ENCODE measurements around the gene NREP.

The NREP gene

DNA sequence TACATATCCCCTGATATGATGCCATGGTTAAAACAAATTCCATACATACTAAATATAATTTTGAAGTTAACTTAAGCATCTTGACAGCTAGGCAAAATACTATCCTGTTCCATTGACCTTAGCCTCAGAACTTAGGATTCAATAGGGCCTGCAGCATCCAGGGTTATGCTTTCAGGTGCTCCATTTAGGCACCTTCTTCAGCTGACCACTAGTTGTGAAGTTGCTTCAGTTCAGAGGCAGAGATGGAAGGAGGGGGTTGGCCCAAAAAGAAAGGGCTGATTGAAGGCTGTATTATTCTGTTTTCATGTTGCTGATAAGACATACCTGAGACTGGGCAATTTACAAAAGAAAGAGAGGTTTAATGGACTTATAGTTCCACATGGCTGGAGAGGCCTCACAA is 7.0 kb upstream of the NREP start:
- DNase-seq = no peak

DNA sequence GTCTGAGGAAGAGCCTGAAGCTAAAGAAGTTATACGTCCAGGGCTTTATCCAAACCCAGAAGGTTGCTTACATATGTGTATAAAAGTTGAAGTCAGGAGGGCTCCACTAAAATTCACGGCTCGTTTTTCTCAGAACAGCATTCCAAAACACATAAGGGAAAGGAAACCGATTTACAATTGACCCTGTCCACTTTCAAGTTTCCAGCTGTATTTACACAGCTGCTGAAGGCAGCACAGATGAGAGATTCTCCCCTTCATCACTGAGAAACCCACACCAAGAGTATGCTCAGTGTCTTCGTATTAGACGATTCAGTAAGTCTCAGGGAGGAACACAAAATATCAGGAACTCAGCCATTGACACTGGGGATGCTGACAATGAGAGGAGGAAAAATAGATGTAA is 5.9 kb upstream of the NREP start:
- DNase-seq = no peak

DNA sequence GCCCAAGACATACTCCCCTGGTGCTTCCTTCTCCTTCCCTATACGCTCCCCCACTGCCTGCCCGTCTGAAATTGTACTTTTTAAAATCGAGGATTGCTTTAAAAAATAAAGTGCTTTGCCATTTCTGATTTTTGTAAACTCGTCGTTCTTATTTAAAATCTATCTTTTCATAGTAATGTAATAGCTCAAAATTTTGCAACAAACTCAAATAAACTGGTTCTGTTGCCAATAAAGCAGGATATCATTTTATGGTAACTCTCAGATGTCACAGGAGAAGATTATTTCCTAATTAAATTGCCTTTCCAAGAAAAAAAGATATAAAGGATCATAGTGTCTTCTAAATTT is 1.3 kb upstream of the NREP start:
- no peak for DNase-seq

DNA sequence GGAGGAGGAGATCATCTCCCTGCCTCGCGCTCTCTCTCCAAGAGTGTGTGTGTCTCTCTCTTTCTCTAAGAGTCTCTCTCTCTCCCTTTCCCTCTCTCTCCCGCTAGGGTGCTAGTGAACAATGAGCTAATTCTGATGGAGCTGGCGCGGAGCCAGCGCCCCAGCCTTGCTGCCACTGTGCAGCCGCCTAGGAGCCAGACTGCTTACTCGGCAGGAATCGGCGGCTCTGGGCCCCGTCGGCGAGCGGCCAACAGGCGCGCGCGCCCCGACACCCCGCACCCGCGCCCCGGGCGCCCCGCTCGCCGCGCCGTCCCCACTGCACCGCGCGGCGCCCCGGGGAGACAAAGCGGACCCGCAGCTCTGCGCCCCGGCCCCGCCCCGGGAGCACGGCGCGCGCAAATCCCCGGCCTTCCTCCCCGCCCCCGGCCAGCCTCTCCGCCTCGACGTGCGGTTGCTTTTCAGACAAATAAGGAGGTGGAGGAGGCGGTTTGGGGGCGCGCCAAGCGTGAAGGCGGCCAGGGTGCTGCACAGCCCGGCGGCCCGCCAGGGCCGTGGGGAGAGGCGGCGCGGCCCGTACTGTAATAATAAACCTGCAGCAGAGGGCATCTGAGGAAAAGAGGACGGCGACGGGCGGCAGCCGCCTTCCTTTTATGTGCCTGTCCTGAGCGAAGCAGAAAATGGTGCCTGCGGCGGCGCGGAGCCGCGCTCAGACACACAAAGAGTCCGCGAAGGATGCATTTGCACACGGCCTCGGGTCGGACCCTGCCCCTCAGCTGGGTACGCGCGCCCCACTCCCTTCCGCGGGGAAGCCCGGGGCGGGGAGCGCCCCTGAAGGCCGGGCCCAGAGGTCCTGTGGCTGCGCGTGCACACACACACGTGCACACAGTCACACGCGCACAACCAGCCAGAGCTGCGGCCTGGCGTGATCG is 625 bp upstream of the NREP start:
- peak; percentile 57 to 70 for DNase-seq

DNA sequence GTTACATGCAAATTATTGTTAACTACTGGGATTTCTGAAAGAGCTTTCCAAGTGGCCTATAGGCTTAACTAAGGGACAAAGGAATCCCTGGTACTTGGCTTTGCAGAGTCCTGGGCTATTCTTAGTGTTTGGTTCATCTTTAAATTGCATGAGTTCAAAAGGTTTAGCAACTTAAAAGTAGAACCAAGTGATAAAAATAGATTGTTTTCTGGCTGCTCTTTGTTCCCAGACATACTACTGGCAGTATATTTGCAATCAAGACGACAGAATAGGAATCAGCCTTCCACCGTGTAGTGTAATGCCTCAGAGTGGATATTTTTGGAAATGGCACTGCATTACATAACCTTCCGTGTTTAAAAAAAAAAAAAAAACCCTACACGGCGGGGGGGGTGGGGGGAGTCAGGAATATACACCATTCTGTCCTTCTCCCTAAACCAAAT is 1.0 kb downstream of the NREP start:
- no peak for DNase-seq

DNA sequence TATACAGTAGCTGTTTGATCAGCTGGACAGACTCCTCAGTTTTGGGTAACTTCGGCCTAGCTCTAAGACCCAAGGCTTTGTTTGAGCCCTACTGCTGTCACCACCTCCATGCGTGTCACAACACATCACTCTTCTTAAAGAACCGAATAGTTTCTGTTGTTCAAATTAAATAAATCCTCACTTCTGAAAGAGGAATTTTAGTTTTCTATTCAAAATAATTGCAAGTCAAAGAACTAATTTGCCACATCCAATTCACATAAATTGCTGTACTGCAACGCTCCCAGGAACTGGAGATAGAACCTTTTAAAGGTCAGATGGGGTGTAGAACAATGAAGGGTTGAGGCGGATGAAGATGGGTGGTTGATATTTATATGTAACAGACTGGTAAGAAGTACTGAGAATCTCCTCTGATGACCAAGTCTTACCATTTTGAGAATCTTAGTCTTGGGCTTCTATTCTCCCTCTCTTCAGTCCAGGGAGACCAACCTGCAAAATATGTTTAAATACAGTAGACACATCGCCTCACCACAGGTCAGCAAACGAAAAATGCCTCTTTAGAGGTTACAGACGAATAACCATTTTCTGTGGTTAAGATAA is 1.6 kb downstream of the NREP start:
- no peak for DNase-seq

DNA sequence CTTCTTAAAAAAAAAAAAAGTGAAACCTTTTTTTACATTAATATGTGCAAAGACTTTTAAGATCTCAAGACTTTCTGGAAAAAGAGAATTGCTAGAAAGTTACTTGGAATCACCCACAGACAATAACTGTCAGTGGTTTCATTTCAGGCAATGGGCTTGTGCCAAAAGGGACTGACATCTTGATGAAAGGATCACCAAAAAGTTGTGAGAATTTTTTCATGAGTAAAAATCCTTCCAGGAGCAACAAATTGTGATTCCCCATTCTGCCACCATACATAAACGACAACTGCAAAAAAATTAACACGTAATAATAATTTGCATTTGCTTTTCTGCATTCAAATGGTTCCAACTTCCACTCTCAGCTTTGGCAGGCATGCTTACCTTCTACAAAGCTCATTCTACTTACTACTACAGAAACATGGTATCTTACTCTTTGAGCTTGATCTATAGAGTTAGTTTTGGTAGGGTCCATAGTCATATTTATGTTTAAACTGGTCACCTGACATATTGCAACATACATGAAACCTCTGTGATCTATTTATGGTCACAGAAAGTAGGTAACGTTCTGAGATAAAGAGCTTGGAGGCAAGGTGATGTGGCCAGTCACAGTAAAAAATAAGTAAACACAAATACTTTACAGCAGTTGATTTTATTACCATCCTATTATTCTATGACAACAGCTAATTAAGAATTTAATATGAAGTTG is 3.0 kb downstream of the NREP start:
- DNase-seq = no peak

DNA sequence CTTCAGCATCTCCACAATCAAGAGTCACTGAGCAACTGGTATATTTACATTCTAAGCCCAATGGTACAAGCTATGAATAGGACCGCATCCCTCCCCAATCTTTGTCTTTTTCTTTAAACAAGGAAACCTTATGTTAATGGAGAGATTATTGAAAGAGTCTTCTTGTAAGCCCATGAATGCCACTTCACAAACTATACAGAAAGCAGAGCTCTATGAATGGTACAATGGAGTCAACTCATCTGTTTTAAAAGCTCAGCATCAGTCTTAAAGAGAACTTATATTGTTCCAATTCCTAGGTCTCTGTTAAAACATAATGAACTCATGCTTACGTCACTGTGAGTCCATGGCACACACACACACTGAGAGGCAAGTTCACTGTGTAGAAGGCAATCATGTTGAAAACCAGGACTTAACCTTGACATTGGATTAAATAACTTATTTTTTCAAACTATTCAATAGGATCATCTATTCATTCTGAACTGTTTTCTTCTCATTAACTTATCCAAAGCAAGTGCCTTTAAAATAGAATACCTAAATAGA is 4.5 kb downstream of the NREP start:
- DNase-seq = no peak

DNA sequence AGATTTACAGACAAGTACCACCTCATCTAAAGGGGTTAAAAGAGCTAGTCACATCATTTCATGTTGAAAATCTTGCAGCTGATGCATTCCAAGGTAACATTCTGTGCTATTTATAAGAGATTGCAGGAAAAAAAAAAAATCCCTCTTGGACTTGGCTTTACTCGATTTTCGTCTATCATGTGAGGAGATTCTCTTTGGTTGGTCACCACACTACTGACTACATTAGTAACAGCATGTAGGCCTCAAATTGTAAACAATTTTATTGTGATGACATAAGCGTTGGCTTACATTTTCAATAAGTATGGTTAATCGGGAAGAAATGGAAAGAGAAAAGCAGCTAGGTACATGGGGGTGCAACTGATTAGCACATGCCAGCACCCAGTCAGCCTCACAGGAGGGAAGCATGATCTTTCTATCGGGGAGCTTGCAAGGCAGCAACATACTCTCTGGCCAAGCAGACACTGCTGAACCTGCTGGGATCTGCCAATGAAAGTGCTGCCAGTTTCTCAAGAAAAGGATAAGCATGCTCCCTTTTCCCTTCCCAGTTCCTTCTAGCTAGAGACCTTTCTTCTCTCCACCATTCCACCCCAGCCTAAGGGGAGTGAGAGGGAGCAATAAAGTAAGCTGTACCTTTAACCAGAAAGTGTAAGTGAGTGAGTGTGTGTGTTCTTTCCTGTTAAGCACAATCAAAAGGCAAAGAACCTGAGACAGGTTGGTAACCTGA is 7.5 kb downstream of the NREP start:
- DNase-seq = no peak

DNA sequence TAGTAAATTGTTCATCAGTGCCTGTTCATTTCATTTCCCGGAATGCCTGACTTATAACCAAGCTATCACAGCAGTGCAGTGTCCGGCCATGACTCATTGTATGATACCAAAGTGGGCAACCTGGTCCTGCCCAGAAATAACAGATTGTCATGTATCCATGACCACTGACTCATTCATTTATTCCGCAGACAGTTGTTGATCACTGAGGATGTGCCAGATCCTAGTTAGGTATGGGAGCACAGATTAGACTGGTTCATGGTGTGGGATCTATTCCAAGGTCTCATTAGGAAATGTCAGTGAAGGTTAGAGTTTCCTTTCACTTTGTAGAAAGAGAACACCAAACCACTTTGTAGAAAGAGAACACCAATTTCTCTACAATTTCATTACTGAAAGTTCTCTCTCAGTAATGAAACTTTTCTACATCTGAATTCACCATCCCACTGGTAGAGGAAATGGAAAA is 8.7 kb downstream of the NREP start:
- DNase-seq = no peak

DNA sequence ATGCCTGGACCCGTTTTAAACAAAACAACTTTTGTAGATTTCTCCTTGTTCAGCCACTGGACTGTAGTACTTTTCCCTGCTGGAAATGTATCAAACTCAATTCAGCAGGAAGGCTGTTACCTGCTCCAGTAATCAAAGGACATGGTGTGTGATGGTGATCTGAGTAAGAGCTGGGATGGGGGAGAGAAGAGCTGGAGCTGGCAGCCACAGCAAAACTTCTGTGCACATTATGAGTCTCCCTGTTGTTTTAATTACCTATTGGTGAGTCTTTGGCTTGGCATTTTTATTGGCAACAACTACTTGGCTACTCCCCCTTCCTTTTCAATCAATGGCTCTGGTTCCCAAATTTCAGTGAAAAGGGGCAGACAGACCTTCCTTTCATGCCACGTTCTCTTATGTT is 9.7 kb downstream of the NREP start:
- DNase-seq = no peak

DNA sequence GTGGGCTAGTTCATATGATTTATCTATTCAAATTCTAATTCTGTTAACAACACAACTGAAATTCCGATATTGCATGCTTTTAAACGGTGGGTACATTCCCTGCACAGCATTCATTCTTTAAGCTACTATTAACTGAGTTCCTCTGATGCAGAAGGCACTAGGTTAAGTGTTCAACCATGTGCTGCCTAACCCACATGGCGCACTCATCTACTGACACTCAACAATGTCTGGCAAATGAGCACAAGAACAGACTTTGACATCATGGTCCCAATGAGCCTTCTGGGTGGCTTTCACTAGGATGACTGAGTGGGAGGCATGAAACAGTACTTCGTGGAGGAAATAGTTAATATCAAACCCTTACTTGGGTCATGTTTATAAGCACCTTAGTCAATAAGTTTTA is 10.2 kb downstream of the NREP start:
- DNase-seq = no peak

DNA sequence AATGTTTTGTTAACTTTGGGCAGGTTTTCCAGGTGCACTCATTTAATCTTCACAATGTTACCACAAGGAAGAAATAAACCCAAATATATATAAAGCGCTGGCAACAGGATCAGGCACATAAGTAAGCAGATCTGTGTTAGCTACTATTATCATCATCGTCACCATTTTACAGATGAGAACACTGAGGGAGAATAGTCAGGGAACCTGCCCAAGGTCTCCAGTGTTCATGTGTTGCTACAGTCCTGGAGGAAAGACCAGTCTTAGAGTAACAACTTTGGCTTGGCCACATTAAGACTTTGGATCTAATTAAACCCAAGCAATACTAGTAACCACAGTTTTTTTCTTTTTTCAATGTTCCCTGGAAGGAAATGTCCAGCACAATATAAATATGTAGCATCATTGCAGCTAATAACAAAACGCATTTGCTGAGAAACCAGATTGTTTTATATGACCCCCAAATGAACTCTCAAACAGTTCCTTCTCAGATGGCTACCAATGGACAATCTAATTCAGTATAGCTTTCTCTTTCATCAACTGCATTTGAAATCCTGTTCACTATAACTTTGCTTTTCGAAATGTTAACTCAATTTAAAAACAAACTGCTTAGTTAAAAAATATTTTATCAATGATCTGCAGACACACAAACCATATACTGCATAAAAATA is 11.8 kb downstream of the NREP start:
- DNase-seq = no peak

DNA sequence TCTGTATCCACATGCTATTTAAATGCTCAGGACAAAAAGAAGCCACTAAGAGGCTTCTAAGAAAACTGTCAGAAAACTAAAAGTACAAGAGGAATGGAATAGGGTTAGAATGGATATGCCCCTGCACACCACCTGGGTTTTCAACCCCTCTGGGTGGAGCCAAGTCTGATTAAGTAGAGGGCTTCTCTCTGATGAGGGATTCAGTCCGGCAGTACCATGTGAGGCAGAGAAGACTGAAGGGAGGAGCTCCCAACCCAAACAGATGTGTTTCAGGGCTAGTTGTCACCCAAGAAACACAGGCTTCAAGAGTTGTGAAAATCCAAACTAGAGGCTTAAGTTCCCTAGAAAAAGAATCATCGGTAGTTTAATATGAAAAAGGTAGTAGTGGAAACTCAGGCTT is 12.5 kb downstream of the NREP start:
- no peak for DNase-seq

DNA sequence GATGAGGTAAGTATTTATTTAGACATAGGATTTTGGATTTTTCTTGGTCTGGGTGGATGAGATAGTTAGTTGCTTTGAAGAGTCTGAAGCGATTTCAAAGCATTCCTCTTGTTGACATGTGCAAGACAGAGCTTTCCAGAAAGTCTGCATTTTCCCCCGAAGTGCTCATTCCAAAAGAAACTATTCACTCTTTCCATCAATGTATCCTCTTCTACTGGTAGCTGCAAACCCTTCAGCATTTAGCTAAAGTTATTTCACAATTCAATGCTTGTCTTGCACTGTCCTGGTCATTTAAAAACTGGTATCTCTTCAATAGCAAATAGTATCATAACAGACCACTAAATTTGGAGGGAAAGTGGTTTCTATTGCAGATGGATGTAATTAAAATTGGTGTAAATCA is 13.0 kb downstream of the NREP start:
- DNase-seq = no peak

DNA sequence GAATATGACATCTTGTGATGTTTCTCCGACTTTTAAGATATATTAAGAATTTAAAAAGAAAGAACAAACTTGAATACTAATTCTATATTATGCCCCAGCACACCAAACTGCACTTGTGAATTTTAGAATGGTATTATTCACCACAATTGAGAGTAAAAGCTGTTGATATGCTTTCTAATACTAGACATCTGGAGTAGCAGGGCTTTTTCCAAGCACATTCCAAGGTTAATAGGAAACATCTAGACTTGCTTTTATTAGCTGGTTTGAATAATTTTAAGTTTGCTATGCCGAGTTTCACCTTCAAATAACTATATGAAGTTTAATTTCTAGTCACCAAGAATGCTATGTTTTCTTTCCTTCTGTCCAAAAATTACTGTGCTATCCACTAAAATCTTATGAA is 13.5 kb downstream of the NREP start:
- no peak for DNase-seq

DNA sequence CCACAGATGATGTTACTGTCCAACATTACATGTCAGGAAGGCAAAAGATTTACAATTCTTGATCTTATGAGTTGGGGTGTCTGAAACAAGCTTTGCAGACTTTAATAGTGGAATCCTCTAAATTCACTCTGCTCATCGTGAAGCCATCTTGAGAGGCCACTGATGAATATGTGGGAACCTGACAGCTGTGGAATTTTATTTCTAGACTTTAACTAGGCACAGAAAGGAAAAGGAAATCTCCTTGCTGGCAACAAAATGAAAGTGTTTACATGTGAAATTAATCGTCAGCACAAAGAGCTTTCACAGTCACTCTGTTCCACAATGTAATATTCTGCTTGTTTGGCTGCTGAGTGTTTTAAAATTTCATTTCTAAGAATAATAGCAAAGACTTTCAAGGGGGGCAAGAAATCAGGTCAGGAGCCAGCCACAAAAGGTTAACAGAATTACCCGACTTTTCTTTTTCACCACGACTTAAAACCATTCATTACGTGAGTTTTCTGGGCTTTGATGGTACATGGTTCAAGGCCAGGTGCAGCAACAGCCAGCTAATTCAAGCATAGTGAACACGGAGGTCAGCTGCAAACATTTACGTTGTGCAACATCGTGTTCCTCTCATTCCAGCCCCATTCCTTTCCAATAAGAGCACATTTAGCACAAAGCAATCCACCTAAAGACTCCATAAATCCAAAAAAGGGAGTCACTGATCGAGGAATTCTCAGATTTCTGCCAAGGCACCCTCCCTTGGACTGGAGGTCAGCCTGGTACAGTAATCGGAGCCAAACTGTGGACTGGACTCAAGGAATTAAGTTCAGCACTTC is 14.6 kb downstream of the NREP start:
- no peak for DNase-seq

DNA sequence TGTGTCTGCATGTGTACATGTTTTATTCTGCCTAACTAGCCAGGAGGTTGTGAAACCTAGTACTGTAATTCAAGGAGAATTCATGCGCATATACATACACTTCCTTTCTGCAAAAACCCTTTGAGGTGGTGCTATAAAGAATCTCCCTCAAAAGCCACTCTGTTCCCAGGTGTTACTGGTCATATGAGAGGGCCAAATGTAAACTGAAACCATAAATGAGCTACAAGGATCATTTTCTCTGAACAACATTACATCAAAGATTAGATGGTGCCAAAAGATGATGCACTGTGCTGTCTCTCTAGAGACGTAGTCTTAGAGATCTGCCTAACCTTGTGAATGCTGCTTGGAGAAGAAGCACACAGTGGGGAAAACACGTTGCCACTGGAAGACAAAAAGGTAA is 15.7 kb downstream of the NREP start:
- DNase-seq = no peak

DNA sequence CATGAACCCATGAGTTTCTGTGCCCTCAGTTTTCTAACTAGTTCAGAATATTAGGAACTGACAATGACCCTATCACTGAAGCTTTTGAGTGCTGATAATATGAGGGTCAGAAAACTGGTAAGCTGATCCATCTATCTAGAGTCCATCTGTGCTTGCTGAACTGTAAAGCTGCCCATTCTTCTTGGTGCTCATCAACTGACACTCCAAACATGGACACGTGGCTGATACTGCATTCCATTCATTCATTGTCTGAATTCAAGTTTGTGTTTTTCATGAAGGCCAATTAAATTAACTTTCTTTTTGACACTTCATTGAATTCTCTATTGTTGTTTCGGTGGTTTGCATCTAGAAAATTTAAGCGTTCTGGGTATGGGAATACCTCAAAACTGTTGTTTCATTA is 17.6 kb downstream of the NREP start:
- DNase-seq = no peak

DNA sequence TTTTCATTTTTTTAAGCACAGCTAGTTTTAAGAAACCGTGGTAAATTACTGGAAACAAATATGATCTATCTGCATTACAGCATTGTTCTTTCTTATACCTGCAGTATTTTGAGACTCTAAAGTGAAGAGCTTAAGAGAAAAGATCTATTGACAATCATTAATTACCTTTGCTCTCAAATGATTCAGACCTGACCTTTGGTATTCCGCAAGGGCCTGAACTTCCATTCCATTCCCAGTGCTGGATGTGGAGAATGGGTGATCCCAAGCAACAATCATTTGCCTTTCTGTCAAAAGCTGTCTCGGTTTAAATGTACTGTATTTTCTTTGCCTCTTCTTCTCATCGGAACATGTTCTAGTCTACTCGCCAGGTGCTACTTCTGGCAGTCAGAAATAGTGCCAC is 18.9 kb downstream of the NREP start:
- no peak for DNase-seq

DNA sequence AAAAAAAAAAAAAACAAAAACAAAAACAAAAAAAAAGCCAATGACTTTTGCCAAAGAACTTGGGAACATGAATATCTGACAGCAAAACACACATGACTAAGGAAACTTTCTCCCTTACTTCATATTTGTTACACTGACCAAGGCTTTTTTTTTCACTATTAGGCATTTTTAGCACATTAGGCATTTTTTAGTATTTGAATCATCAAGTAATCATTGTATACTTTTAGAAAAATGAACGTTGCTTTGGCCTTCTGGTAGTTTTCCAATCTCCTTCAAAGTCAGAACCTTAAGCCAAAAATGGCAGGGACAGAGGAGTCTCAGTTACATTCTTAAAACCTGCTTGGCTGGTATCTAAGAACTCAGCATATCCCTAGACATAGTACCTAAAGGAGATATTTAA is 19.3 kb downstream of the NREP start:
- no peak for DNase-seq
